ENCODE results near the gene ZNF830. TPM values are rescaled to one million over a fixed set of nuclear protein-coding genes. Genes with fewer than 3 reads are reported as not detected.

ZNF830 gene
- total and polyA plus RNA-seq, 2 of the 13 experiments (the other 11 are each of a cell fraction or from before 2014, with no cell fraction given) = 6.1 to 19.0 TPM

- TF ChIP-seq ARID5B (CRISPR knock-in tag; IDR thresholded peaks at IDR 0.05) (peak; percentile 14; the same call in 1 of the 2 replicates), MAF1 (CRISPR knock-in tag; IDR thresholded peaks at IDR 0.05; ENCODE audit: borderline replicate concordance) (no peak), HOXA9 (CRISPR knock-in tag; IDR thresholded peaks at IDR 0.05; ENCODE audit: borderline replicate concordance) (peak; percentile 63; the same call in 1 of the 2 replicates), ZNF704 (CRISPR knock-in tag; IDR thresholded peaks at IDR 0.05; ENCODE audit: borderline replicate concordance) (0 out of 2 replicates have a peak, but pooled peaks have one; percentile 31), RNF2 (conservative IDR thresholded peaks at IDR 0.05; ENCODE audit: low read depth) (no peak), TERF1 (CRISPR knock-in tag; IDR thresholded peaks at IDR 0.05) (no peak), CEBPG (CRISPR knock-in tag; IDR thresholded peaks at IDR 0.05) (0 out of 2 replicates have a peak, but pooled peaks have one; percentile 7), SIX1 (CRISPR knock-in tag; IDR thresholded peaks at IDR 0.05; ENCODE audit: borderline replicate concordance) (peak; percentile 73; the same call in 1 of the 2 replicates), PATZ1 (CRISPR knock-in tag; IDR thresholded peaks at IDR 0.05) (peak; percentile 30; the same call in 1 of the 2 replicates), NKX3-1 (CRISPR knock-in tag; IDR thresholded peaks at IDR 0.05) (peak; percentile 42; the same call in 1 of the 2 replicates), ZNF451 (CRISPR knock-in tag; IDR thresholded peaks at IDR 0.05) (no peak), HINFP (CRISPR knock-in tag; IDR thresholded peaks at IDR 0.05; ENCODE audit: low read depth) (no peak), ESRRA (CRISPR knock-in tag; IDR thresholded peaks at IDR 0.05; ENCODE audit: low read depth) (peak; percentile 12; the same call in 1 of the 2 replicates), ZNF572 (CRISPR knock-in tag; IDR thresholded peaks at IDR 0.05) (no peak), ZNF737 (CRISPR knock-in tag; IDR thresholded peaks at IDR 0.05; ENCODE audit: borderline replicate concordance) (no peak), ZBTB46 (CRISPR knock-in tag; IDR thresholded peaks at IDR 0.05; ENCODE audit: borderline replicate concordance) (no peak)
Measured at GRCh38 chr17:34980681-34981537, 19.6 kb downstream of the ZNF830 start (continued).
